ENCODE results near the gene GREM1. TPM values are rescaled to one million over a fixed set of nuclear protein-coding genes. Genes with fewer than 3 reads are reported as not detected.

GREM1 gene
- total RNA-seq, 1 experiment from 2014 or later, result 1.1 TPM

DNA sequence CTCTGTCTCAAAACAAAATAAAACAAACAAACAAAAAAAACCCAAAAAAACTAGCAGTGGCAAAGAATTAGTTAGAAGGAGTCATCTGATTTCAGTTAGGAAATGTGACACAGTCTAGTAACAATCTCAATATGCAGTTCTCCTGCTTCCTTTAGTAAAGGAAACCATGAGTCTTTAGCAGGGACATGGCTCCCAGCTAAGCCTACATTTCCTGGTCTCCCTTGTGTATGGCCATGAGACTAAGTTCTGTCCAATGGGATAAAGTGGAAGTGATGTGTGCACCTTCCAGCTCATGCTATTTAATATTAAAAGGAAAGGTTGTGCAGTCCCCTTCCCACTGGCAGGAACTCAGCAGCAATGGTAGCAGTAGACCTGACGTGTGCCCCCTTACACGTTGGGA is 74.6 kb downstream of the GREM1 start:
- no peaks in the 10 kb centered on the region for H3K27me3 Mint-ChIP-seq (ENCODE audit: low read depth)
- Histone ChIP-seq H2AFZ (ENCODE audit: low read length) (no peak overlapping the region), H3K27me3 (ENCODE audit: insufficient read depth, low read length) (no peaks in the 10 kb centered on the region), H2BK120ac (ENCODE audit: low read depth, low read length, poor library complexity, severe bottlenecking) (no peak overlapping the region), H2BK5ac (ENCODE audit: insufficient read length, low read length) (no peak overlapping the region), H3K56ac (ENCODE audit: insufficient read length, low read depth, low read length) (no peak overlapping the region), H3K18ac (ENCODE audit: insufficient read length, low read depth, low read length) (no peak overlapping the region), H3K79me1 (ENCODE audit: insufficient read depth, low read depth, low read length, poor library complexity, severe bottlenecking) (no peaks in the 10 kb centered on the region), H3K27ac (ENCODE audit: insufficient read length, low read depth, low read length) (no peak overlapping the region), H4K20me1 (ENCODE audit: control insufficient read depth, insufficient read depth, insufficient read length) (no peaks in the 10 kb centered on the region), H4K5ac (ENCODE audit: insufficient read length, low read depth, low read length) (no peak overlapping the region), H2AK5ac (ENCODE audit: insufficient read length, low read length) (no peak overlapping the region), H3K23ac (ENCODE audit: insufficient read length, low read depth, low read length) (no peak overlapping the region), H4K8ac (replicated peaks; ENCODE audit: insufficient read length, low read depth, low read length) (no peak overlapping the region), H2BK20ac (ENCODE audit: low read depth, low read length, poor library complexity, severe bottlenecking) (no peak overlapping the region), H2BK15ac (ENCODE audit: low read depth, low read length) (no peak overlapping the region), H2BK12ac (ENCODE audit: insufficient read length, low read depth, low read length) (no peak overlapping the region), H3K4me2 (ENCODE audit: insufficient read depth, insufficient read length, low read length) (no peak overlapping the region), H3K4me1 (ENCODE audit: insufficient read depth, low read length) (0 out of 2 replicates have a peak, but pooled peaks cover 2% of the 10 kb centered on the region), H3K79me2 (ENCODE audit: insufficient read depth, low read length) (no peaks in the 10 kb centered on the region), H3K4ac (ENCODE audit: low read depth, low read length) (no peak overlapping the region), H3K23me2 (ENCODE audit: insufficient read length, low read depth, low read length, poor library complexity, severe bottlenecking) (no peaks in the 10 kb centered on the region), H3K9me3 (ENCODE audit: control insufficient read depth, low read depth, low read length) (no peaks in the 10 kb centered on the region), H3K14ac (ENCODE audit: insufficient read depth, low read length) (no peak overlapping the region), H3T11ph (ENCODE audit: low read length) (no peak overlapping the region), H4K91ac (ENCODE audit: insufficient read length, low read depth, low read length) (no peak overlapping the region), H3K9ac (ENCODE audit: extremely low read depth, insufficient read length, low read length) (no peak overlapping the region)
- WGBS (ENCODE audit: extremely low coverage, insufficient read length, low lambda C conversion rate), result no CpG with 5 or more reads among the region's 2 CpGs
- no peaks in the 10 kb centered on the region for H3K36me3 Mint-ChIP-seq (ENCODE audit: insufficient read depth in 1 of 3, low read depth in 3 of 3)
- H3K4me1 Mint-ChIP-seq, result peaks cover 14 to 17% of the 10 kb centered on the region in 2 experiments
- H3K4me3 Mint-ChIP-seq, result no peak overlapping the region
- H3K9me3 Mint-ChIP-seq, result no peaks in the 10 kb centered on the region
- no peak for DNase-seq
- no peak overlapping the region for H3K27ac Mint-ChIP-seq
- TF ChIP-seq, protein P1, sequence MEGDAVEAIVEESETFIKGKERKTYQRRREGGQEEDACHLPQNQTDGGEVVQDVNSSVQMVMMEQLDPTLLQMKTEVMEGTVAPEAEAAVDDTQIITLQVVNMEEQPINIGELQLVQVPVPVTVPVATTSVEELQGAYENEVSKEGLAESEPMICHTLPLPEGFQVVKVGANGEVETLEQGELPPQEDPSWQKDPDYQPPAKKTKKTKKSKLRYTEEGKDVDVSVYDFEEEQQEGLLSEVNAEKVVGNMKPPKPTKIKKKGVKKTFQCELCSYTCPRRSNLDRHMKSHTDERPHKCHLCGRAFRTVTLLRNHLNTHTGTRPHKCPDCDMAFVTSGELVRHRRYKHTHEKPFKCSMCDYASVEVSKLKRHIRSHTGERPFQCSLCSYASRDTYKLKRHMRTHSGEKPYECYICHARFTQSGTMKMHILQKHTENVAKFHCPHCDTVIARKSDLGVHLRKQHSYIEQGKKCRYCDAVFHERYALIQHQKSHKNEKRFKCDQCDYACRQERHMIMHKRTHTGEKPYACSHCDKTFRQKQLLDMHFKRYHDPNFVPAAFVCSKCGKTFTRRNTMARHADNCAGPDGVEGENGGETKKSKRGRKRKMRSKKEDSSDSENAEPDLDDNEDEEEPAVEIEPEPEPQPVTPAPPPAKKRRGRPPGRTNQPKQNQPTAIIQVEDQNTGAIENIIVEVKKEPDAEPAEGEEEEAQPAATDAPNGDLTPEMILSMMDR (conservative IDR thresholded peaks at IDR 0.05), result no peak

Other genes starting within 250 kb of the GREM1 start
- gene GOLGA8N, start 124.5 kb upstream of the GREM1 start, total RNA-seq (2021), result 0.50 and 0.57 TPM in 2 replicates
- gene ARHGAP11A, start 102.5 kb upstream of the GREM1 start, total RNA-seq (2021), result 94.2 and 94.4 TPM in 2 replicates
- 23.9 and 24.2 TPM in 2 replicates for gene SCG5, start 76.3 kb upstream of the GREM1 start, total RNA-seq (2021)

All from H9 (cell line).